ENCODE measurements around the gene CCN5.

The CCN5 gene

DNA sequence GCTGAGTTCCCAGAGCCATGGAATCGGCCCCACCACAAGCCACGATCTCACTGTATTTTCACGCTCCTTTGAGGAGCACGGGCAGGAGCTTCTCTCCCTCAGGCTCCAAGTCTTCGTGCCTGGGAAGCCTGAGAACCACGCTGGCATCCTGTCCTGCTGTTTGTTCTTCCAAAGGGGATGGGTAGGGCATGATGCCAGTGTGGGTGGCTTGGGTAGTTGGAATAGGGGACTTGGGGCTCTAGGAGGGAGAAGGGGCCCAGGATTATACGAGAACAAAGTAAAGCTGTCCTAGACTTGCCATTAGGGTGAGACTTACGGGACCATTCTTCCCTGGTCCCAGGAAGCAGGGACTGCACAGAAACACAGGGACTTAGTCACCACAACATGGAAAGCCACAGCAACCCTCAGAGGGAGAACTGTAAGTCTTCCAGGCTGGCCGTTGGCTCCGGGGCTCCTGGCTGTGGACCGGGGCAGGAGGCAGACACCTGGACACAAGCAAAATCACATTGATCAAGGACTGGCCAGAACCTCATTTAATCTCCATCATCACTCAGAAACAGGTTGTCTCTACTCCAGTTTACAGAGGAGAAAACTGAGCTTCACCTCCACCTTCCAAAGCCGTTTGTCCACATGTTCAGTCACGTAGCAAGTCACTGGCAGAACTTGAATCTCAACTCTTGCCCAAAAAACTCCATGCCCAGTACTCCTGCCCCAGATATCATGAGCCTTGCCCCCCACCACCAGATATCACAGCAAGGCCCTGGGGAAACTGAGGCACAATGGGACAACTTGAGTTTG is 1.3 kb downstream of the CCN5 start:
- no peak for DNase-seq (ENCODE audit: low spot score)

DNA sequence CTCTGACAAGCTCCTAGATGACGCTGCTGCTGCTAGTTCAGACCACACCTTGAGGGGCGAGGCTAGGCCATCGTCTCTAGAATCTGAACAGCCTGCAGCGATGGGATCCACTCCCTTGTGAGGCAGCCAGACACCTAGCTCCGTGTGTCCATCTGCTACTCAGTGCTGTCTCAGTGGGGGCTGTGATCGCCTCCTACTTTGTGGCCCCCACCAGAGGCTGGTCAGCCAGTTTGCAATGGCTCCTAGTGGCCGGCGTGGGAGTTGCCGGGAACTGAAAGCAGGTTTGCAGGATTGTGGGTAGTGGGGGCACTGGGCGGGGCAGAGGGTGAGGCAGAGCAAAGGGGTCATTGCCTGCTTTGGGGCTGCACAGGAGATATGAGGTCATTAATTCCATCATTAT is 2.8 kb downstream of the CCN5 start:
- DNase-seq (ENCODE audit: low spot score): no peak

DNA sequence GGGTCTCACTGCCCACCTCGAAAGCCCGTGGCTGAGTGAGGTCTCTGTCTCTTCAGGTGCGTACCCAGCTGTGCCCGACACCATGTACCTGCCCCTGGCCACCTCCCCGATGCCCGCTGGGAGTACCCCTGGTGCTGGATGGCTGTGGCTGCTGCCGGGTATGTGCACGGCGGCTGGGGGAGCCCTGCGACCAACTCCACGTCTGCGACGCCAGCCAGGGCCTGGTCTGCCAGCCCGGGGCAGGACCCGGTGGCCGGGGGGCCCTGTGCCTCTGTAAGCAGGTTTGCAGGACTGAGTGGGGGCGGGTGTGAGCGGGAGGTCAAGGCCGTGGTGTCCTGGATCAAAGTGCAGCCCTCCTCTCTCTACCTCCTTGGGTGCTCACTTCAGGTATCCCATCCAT is 4.7 kb downstream of the CCN5 start:
- DNase-seq (ENCODE audit: low spot score): no peak

DNA sequence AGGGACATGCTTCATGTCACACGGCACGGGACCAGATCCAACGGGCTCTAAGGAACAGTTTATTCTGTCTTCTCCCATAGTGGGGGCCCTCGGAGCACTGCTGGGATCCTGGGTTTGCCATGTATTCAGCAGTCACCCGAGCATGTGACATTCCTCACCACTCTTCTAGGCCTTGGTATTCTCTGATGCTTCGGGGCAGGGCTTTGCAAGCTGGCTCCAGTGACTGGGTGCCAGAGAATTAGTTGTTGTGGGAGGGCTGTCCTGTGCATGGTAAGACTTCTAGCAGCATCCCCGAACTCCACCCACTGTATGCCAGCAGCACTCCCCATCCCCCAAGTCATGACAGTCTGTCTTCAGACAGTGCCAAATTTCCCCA is 5.4 kb downstream of the CCN5 start:
- no peak for DNase-seq (ENCODE audit: low spot score)

DNA sequence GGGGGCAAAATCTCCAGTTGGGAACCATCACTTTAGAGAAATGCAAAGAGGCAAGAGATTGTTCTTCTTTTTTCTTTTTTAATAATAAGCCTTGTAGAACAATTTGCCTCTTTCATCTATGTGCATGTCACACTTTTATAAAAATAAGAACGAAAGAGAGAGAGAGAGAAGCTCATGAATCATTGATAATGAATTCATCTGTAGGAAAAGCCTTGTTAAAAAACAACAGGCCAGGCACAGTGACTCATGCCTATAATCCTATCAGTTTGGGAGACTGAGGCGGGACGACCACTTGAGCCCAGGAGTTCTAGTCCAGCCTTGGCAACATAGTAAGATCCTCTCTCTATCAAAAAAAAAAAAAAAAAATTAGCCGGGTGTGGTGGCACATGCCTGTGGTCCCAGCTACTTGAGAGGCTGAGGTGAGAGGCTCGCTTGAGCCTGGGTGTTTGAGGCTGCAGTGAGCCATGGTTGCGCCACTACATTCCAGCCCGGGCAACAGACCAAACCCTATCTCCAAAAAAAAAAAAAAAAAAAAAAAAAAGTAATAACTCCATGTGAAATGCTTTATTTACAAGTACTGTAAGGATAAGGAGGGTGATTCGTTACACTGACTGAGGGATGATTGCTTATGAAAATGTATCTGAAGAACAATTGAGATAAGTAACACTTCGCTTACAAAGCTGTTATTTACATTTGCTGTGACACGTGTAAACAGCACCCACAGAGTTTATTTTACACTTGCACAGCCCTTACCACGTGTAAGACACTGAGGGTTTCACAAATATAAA is 6.0 kb downstream of the CCN5 start:
- DNase-seq (ENCODE audit: low spot score): no peak

DNA sequence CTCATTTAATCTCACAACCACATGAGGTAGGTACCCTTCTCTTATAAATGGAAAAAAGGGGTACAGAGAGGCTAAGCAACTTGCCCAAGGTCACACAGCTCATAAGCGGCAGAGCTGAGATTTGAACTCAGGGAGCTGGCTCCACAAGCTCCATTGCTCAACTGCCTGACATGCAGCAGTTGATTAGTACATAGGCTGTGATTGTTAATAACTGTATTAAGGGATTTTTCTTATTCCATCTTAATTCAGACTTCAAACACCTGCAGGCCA is 6.6 kb downstream of the CCN5 start:
- no peak for DNase-seq (ENCODE audit: low spot score)

DNA sequence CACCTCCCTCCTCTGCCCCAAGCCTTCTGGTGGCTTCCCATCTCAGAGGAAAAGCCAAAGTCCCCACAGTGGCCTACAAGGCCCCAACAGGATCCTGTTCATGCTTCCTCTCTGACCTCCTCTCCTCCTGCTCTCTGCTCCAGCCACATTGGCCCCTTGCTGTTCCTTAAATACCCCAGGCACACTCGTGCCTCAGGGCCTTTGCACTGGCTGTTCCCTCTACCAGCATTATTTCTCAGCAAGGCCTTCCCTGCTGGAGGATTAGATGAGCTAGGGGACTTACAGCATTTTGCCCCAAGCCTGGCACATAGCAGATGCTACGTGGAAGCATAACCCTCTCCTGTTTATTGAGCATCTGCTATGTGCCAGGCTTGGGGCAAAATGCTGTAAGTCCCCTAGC is 7.8 kb downstream of the CCN5 start:
- no peak for DNase-seq (ENCODE audit: low spot score)

DNA sequence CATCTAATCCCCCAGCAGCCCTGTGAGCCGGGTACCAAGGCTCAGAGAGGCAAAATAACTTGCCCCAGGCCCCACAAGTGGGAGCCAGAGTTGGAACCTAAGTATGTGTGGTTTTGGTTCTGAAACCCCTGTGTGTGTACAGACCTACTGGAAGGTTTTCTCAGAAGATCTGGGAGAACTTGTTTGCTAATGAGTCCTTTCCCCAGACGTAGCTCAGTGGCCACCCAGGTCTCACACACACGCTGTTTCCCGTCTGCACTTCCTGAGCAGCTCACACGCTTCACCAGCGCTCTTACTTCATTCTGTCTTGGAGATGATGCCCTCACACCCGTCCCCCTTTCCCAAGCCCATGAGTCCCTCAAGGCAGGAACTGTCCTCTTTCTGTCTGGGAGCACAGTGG is 8.2 kb downstream of the CCN5 start:
- DNase-seq (ENCODE audit: low spot score): no peak

DNA sequence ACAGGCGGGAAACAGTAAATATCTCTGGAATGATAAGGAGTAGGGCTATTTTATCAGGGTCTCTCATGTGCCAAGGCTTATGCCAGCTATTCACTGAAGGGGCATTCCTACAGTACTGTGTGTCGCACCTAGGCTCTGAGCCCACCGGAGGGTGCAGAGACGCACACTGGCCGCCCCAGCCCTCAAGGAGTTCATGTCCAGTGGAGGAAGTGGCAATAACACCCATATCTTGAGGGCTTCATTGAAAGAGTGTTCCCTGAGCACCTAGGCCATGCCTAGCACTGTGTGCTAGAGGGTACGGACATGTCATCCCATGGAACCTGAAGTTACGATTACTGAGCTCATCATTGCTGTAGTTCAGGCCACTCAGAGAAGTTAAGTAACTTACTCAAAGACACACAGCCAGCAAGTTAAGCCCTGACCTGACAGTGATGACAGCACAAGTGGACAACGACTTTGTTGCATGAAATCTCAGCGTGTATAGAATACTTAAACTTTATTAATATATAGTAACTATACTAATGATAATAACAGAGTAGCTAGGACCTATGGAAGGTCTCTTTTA is 8.7 kb downstream of the CCN5 start:
- no peak for DNase-seq (ENCODE audit: low spot score)

DNA sequence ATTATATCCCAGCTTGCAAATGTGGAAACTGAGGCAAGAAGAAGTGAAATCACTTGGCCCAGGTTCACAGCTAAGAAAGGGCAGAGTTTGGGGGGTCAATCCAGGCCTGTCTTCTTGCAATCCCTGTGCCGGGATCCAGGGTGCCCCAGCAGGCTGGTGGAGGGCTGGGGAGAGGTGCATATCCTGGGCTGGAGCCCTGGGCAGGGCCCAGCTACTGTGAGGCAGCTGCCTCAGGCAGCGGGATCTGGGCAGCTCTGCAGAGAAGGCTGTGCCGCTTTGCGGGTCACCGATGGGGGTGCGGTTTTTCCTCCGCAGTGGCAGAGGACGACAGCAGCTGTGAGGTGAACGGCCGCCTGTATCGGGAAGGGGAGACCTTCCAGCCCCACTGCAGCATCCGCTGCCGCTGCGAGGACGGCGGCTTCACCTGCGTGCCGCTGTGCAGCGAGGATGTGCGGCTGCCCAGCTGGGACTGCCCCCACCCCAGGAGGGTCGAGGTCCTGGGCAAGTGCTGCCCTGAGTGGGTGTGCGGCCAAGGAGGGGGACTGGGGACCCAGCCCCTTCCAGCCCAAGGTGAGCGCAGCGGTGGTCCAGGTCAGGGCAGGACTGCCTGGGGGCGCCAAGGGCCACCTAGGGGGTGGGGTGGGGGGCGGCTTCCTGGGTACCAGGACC is 9.4 kb downstream of the CCN5 start:
- DNase-seq (ENCODE audit: low spot score): no peak

DNA sequence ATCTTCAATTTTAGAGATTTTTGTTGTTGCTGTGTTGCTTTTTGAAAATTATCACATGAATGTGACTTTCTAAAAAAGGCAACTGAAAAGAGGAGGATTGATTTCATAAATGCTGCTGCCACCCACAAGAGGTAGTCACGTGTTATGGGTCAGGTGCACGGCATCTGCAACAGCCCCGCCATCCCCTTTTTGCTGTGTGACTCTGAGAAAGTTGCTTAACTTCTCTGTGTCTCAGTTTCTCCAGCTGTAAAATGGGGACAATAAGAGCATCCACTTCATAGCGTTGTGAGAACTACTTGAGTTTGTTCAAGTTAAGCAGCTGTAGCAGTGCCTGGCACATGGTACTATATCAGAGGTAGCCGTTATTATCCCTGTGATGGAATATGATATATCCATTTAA is 10.7 kb downstream of the CCN5 start:
- DNase-seq (ENCODE audit: low spot score): no peak

DNA sequence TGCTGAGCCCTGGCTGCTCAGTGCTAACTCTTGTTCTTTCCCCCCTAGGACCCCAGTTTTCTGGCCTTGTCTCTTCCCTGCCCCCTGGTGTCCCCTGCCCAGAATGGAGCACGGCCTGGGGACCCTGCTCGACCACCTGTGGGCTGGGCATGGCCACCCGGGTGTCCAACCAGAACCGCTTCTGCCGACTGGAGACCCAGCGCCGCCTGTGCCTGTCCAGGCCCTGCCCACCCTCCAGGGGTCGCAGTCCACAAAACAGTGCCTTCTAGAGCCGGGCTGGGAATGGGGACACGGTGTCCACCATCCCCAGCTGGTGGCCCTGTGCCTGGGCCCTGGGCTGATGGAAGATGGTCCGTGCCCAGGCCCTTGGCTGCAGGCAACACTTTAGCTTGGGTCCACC is 11.9 kb downstream of the CCN5 start:
- DNase-seq (ENCODE audit: low spot score): no peak

DNA sequence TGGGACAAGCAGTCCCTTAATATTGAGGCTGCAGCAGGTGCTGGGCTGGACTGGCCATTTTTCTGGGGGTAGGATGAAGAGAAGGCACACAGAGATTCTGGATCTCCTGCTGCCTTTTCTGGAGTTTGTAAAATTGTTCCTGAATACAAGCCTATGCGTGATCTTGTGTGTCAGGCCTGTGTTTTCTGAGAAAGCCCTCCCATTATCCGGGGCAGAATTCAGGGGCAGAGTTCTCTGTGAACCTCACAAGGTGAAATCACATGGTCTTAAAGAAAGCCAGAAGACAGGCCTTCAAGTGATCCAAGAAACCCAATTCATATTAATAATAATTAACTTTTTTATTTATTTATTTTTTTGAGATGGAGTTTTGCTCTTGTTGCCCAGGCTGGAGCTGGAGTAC is 12.5 kb downstream of the CCN5 start:
- DNase-seq (ENCODE audit: low spot score): no peak

DNA sequence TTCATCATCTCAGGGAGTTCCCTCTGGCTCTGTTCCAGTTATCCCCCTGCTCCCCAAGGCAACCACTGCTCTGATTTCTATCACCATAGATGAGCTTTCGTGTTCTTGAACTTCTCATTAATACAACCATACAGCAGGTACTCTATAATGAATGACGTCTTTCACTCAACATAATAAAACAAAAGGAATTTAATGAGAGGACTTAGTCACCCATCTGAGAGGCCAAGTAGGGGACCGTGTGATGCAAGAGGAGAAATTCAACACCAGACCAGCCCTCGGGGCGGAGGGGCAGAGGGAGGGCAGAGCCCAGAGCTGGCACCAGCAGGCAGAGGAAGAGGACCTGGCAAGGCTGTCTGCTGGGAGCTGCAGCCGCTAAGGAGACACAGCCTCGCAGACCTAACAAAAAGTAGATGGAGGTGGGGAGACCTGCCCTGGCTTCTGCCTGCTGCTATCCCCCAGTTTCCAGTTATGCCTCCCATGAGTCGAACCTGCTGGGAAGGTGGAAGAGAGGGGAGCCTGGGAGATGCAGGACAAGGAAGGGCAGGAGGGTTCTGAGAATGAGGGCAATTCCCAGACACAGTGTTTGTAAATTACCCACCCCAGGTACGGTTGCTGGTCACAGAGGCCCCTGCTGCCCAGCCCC is 13.8 kb downstream of the CCN5 start:
- DNase-seq (ENCODE audit: low spot score): no peak

DNA sequence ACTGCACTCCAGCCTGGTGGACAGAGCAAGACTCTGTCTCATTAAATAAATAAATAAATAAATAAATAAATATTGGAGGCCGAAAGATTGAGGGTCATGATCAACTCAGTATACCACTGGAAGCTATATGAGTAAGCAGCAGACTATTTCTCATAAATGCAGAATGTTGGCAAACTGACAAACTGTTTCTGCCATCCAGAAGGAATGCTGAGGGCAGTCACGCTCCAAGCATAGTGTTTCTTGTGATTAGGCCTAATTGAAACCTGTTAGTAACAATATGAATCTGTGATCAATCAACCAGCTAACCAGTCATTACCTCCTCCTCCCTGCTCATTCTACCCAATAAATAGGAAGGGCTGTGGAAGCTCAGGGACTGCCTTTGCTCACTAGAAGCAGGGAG is 15.3 kb downstream of the CCN5 start:
- DNase-seq (ENCODE audit: low spot score): no peak

DNA sequence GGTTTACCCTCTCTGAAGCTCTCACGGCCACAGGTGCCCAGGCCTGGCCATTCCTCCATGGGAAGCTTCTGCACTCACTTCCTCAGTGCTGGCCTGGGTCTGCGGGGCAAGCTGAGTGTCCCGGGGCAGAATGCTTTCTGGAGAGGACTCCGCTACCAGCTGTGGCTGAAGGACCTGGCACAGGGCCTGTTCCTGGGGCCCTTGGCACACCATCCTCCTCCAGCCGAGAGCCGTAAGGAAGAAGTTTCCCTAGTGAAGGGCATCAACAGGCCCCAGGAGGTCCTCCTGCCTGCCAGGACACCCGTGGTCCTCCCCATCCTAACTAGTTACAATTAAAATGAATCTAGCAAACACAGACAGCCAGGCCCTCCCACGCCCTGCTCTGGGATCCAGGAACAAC is 16.5 kb downstream of the CCN5 start:
- DNase-seq (ENCODE audit: low spot score): no peak

DNA sequence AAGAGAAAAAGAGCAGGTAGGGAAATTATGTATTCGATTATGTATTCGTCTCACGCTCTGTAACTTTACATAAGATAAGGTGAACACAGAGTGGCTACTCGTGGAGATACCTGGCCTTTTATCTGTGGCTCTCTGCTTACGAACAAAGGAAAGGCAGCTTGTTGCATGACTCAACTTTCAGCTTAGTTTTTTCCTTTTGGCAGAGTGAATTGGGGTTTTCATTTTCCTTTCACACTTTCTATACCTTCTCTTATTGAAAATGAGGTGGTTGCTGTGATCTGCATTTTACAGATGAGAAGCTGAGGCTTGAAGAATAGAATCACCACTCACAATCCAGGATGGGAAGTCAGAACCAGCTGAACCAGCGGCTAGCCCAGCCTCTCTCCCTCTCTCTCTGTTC is 17.2 kb downstream of the CCN5 start:
- no peak for DNase-seq (ENCODE audit: low spot score)

DNA sequence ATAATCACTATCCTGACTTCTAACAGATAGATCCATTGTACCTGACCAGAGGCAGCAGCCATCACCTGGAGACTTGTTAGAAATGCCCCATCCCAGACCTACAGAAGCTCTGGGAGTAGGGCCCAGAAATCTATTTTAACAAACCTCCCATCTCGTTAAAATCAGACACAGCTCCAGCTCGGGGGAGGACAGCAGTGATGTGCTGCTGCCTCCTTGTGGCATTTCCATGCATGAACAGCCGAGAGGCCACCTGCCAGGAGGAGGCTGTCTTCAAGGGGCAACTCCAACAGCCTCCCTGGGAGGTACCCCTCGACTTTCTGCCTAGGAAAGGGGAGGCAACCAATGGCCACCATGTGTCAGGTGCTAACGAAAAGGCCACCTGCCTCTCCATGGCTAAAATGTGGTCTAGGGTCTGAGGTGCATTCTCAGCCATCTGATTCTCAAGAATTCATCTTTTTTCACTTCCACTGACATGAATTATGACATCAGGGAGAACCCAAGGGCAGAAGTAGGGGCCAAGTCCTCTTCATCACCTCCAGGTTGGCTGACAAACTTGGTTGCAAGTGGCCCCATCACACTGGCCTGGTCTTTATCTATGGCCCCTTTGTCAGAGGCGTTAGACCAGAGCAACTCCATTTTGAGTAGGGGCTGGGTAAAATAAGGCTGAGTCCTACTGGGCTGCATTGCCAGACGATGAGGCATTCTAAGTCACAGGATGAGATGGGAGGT is 18.3 kb downstream of the CCN5 start:
- DNase-seq (ENCODE audit: low spot score): peak; percentile 83

DNA sequence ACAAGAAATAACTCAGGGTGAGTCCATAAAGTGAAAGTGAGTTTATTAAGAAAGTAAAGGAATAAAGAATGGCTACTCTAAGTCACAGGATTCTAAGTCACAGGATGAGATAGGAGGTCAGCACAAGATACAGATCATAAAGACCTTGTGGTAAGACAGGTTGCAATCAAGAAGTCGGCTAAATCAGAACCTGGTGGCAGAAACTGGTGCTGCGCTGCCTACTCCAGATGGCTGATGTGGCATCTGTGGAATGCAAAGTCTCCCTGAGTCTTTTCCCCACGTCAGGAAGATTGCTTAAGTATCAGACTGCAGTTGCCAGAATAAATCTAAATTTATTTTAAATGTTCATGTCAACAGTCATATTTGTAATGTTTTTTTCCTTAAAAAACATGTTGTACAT is 19.8 kb downstream of the CCN5 start:
- no peak for DNase-seq (ENCODE audit: low spot score)

DNA sequence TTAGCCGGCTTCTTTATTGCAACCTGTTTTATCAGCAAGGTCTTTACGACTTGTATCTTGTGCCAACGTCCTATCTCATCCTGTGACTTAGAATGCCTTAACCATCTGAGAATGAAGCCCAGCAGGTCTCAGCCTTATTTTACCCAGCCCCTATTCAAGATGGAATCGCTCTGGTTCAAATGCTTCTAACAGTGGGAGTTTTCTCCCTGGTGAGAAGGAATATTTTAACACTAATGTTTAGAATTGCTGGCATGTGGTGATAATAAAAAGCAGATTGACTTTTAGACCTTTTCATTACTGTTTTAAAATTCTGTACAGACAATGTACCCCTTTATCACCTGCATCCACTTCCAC is 20.6 kb downstream of the CCN5 start:
- DNase-seq (ENCODE audit: low spot score): no peak

DNA sequence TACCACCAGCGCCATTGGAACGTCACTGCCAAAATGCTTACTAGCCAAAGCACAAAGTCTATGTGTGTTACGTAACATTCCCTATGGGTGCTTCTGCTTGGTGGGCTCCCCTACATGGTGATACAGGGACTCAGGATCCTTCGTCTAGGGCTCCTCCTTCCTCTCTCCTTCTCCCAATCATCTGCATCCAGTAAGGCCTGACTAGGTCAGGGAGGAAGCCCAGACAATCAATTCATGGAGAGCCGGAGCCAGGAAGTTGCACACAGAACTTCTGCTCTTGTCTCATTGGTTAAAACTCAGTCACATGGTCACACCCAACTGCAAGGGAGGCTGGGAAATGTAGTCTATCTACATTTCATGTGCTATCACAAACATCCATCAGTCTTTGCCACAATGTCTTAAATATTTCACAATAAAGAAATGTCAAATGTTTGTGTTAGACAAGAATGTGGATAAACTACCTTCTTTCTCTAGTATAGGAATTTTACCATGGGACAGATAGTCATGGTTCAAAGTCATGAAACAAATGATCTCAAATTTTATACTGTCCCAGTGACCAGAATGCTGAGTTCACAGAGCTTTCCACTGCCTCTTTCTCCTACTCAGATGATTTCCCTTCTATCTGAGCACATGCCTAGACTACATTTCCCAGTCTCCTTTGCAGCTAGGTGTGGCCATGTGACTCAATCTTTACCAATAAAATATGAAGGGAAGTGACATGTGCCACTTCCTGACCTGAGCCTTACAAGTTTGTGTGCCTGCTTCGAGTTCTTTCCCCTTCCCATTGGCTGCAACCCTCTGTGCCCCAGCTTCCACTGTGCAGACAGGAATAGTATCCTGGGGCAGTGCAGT is 21.2 kb downstream of the CCN5 start:
- peak; percentile 92 for DNase-seq (ENCODE audit: low spot score)

All from NAMALWA (cell line).